Measurements from ENCODE around the gene KIF3A. TPM values are rescaled to one million over a fixed set of nuclear protein-coding genes. Genes with fewer than 3 reads are reported as not detected.

The KIF3A gene
- total RNA-seq, 4 donors from 2014 or later: 2.1 to 5.8 (median 4.3) TPM

GRCh38 chr5:132746592-132746953, 9.2 kb upstream of the KIF3A start:
- no peak for TF ChIP-seq CTCF (IDR thresholded peaks at IDR 0.05; ENCODE audit: low read depth)

DNA sequence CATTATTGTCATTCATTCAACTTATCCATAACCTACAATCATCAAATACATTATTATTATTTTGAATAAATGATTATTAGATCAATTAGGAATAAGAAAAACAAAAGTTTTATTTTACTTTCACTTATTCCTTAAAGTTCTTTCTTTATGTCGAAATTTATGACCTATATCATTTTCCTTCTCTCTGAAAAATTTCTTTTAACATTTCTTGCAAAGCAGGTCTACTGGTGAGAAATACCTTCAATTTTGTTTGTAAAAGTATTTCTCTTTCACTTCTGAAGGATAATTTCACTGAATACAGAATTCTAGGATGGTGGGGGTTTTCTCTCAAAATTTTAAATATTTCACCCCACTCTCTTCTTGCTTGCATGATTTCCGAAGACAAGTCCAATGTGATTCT, 7.3 kb upstream of the KIF3A start:
- TF ChIP-seq CTCF (IDR thresholded peaks at IDR 0.05; ENCODE audit: low read depth): no peak

GRCh38 chr5:132742626-132743025, 5.3 kb upstream of the KIF3A start:
- no peak for TF ChIP-seq CTCF (IDR thresholded peaks at IDR 0.05; ENCODE audit: low read depth)

- no peak for TF ChIP-seq CTCF (IDR thresholded peaks at IDR 0.05; ENCODE audit: low read depth)
Observed at GRCh38 chr5:132742158-132742557, 4.8 kb upstream of the KIF3A start.

DNA sequence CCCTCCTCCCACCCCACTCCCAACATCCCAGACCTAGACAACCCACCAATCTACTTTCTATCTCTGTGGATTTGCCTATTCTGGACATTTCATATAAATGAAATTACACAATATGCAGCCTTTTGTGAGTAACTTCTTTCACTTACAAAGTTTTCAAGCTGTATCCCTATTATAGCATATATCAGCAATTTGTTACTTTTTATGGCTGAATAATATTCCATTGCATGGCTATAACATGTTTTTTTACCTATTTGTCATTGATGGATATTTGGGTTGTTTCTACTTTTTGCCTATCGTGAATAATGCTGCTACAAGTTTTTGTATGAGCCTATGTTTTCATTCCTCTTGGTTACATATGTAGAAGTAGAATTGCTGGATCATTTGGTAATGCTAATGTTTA, 1.9 kb upstream of the KIF3A start:
- no peak for TF ChIP-seq CTCF (IDR thresholded peaks at IDR 0.05; ENCODE audit: low read depth)

GRCh38 chr5:132737982-132738681, 786 bp upstream of the KIF3A start:
- TF ChIP-seq CTCF (IDR thresholded peaks at IDR 0.05; ENCODE audit: low read depth): no peak

DNA sequence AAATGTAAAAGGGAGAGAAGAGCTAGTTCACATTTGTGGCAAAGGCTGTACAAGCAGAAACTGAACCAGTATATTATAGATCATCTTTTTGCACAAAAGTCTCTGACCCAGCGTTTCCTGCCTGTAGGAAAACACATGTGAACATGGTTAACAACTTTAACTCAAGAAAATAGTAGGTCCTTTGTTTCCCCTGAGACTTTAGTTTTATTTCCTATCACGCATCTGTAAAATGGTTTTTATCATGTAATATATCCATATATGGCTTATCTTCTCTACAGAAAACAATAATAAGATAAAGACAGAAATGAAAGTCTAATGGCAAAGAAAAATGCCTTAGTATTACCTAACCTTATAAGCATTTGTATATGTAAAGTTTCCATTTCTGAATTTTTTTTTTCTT, 2.7 kb downstream of the KIF3A start:
- no peak for TF ChIP-seq CTCF (IDR thresholded peaks at IDR 0.05; ENCODE audit: low read depth)
